Measurements from ENCODE around the gene ZNF778. TPM values are rescaled to one million over a fixed set of nuclear protein-coding genes. Genes with fewer than 3 reads are reported as not detected.

ZNF778 gene
- total RNA-seq, 2 donors from 2014 or later = 17.1 to 27.2 TPM

DNA sequence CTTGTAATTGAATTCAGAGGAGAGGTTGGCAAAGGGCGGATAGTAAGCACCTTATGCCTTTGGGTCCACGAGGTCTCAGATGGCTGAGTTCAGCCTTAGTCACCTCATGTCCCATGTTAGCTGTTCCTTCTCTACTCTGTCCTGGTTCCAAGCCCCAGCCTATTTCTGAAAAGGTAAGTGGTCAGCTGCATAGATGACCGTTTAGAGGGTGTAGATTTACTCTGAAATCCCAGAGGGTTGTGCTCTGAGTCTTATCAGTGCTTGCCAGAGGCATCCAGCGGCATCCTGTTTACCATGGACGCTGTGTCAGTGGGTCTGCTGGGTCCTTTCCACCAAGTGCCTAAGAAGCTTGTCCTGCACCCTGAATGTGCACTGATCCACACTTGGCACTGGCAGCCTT is 1.9 kb downstream of the ZNF778 start:
- Histone ChIP-seq H3K4me3 (no peak overlapping the region), H3K27ac (no peak overlapping the region), H3K9me3 (no peaks in the 10 kb centered on the region), H3K36me3 (peaks cover 16% of the 10 kb centered on the region), H3K27me3 (replicated peaks; ENCODE audit: insufficient read depth) (no peaks in the 10 kb centered on the region), H3K4me1 (ENCODE audit: control insufficient read depth in 1 of 2, low read depth in 2 of 2) (peaks cover 10 to 25% of the 10 kb centered on the region in 2 donors)
- DNase-seq (ENCODE audit: low spot score) (no peak), ATAC-seq (ENCODE audit: insufficient number of reproducible peaks, low FRiP score, low read depth) (no peak)
- no peak for TF ChIP-seq CTCF (IDR thresholded peaks at IDR 0.05)

DNA sequence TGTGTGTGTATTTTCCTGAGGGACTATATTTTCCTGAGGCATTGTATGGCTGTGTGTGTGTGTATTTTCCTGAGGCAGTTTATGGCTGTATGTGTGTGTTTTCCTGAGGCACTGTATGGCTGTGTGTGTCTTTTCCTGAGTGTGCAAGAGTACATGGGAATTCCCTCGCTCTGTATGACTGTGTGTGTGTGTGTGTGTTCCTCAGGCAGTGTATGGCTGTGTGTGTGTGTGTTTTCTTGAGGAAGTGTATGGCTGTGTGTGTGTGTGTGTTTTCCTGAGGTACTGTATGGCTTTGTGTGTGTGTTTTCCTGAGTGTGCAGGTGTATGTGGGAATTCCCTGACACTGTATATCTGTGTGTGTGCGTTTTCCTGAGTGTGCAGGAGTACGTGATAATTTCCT is 4.1 kb downstream of the ZNF778 start:
- no peak for ATAC-seq (ENCODE audit: insufficient number of reproducible peaks, low FRiP score, low read depth)
- Histone ChIP-seq H3K36me3 (peaks cover 28% of the 10 kb centered on the region), H3K27me3 (replicated peaks; ENCODE audit: insufficient read depth) (no peaks in the 10 kb centered on the region), H3K4me1 (ENCODE audit: control insufficient read depth in 1 of 2, low read depth in 2 of 2) (peaks cover 6 to 13% of the 10 kb centered on the region in 2 donors), H3K4me3 (no peak overlapping the region), H3K9me3 (no peaks in the 10 kb centered on the region), H3K27ac (no peak overlapping the region)
- no peak for TF ChIP-seq CTCF (IDR thresholded peaks at IDR 0.05)
- DNase-seq (ENCODE audit: low spot score) = no peak

GRCh38 chr16:89222931-89223330 is 5.4 kb downstream of the ZNF778 start:
- ATAC-seq (ENCODE audit: insufficient number of reproducible peaks, low FRiP score, low read depth) = no peak
- Histone ChIP-seq H3K4me1 (ENCODE audit: control insufficient read depth in 1 of 2, low read depth in 2 of 2) (peaks cover 6% of the 10 kb centered on the region in 2 donors), H3K27me3 (replicated peaks; ENCODE audit: insufficient read depth) (no peaks in the 10 kb centered on the region), H3K36me3 (peaks cover 41% of the 10 kb centered on the region), H3K4me3 (no peak overlapping the region), H3K9me3 (no peaks in the 10 kb centered on the region), H3K27ac (no peak overlapping the region)
- no peak for DNase-seq (ENCODE audit: low spot score)
- TF ChIP-seq CTCF (IDR thresholded peaks at IDR 0.05) = no peak

DNA sequence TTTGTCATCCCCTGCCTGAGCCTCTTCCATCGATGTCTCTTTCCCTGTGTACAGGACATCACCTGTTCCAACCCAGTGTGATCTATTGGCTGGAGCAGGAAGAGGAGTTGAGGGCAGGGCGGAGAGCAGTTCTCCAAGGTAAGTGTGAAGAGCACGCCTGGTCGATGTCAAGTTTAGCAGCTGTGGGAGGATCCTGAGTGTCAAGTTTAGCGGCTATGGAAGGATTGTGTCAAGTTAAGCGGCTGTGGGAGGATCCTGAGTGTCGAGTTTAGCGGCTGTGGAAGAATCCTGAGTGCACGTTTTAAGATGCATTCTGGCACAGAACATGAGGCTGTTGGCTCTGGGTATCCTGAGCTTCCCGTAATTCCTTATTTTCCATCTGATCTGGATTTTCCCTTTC is 7.2 kb downstream of the ZNF778 start:
- H3K36me3 ChIP-seq = peaks cover 52% of the 10 kb centered on the region

DNA sequence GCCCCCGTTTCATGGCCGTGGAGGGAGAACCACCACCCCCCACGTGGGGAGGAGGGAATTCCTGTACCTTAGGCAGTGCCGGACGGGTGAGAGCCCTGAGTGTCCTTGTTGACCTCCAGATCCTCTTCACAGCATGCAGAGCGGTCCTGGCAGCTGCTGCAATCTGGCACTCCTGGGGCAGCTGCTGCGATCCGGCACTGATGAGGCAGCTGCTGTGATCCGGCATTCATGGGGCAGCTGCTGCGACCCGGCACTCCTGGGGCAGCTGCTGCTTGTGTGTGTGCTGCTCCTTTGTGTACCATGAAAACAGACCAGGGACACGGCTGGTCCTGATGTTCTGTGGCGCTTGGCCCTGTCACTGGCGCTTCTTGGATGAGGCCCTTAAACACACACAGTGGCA is 12.8 kb downstream of the ZNF778 start:
- Histone ChIP-seq H3K4me1 (ENCODE audit: control insufficient read depth in 1 of 2, low read depth in 2 of 2) (no peaks in the 10 kb centered on the region), H3K36me3 (peaks cover 70% of the 10 kb centered on the region), H3K4me3 (no peak overlapping the region), H3K27ac (no peak overlapping the region), H3K9me3 (no peaks in the 10 kb centered on the region), H3K27me3 (replicated peaks; ENCODE audit: insufficient read depth) (no peaks in the 10 kb centered on the region)
- DNase-seq (ENCODE audit: low spot score) (no peak), ATAC-seq (ENCODE audit: insufficient number of reproducible peaks, low FRiP score, low read depth) (no peak)
- no peak for TF ChIP-seq CTCF (IDR thresholded peaks at IDR 0.05)

More for the DNA sequence above, 7.2 kb downstream of the ZNF778 start:
- no peaks in the 10 kb centered on the region for H3K27me3 ChIP-seq (replicated peaks; ENCODE audit: insufficient read depth)
- H3K4me1 ChIP-seq (ENCODE audit: control insufficient read depth in 1 of 2, low read depth in 2 of 2) = no peaks in the 10 kb centered on the region
- no peak for TF ChIP-seq CTCF (IDR thresholded peaks at IDR 0.05)
- no peak for ATAC-seq (ENCODE audit: insufficient number of reproducible peaks, low FRiP score, low read depth)
- DNase-seq (ENCODE audit: low spot score) = no peak
- H3K27ac ChIP-seq = no peak overlapping the region
- no peak overlapping the region for H3K4me3 ChIP-seq
- no peaks in the 10 kb centered on the region for H3K9me3 ChIP-seq
